Effector CD4-positive, alpha-beta T cell (primary cell): Measurements from ENCODE around the gene BAX.

ENCODE experiments used
- DNase-seq: peaks from one replicate; pipeline ENCODE4 v3.0.0-alpha.2; 2020

BAX gene

GRCh38 chr19:48988860-48989259, 34.2 kb downstream of the BAX start:
- DNase-seq, result no peak

- DNase-seq, result no peak
These were observed 35.1 kb downstream of the BAX start for GRCh38 chr19:48989701-48990291.

- DNase-seq, result no peak
These were observed 35.7 kb downstream of the BAX start for GRCh38 chr19:48990400-48990799.

GRCh38 chr19:48991011-48991609, 36.4 kb downstream of the BAX start:
- DNase-seq, result no peak

- no peak for DNase-seq
These were observed 37.4 kb downstream of the BAX start for GRCh38 chr19:48991873-48992580.

- DNase-seq, result peak; percentile 11
These were observed 38.0 kb downstream of the BAX start for GRCh38 chr19:48992581-48993174.

- DNase-seq, result peak; percentile 99
These were observed 38.7 kb downstream of the BAX start, which contains the start of the genes GYS1 and RUVBL2 for GRCh38 chr19:48993175-48994034. Gene GYS1, minus strand, starts transcription at chr19:48993309. Its CDS starts 197 bp downstream, at chr19:48993112. Gene RUVBL2, plus strand, starts transcription at chr19:48993887. Its CDS starts 25 bp downstream, at chr19:48993912.

GRCh38 chr19:48994035-48994386, 39.3 kb downstream of the BAX start:
- no peak for DNase-seq

- DNase-seq, result peak; percentile 34
These were observed 43.3 kb downstream of the BAX start for GRCh38 chr19:48997972-48998371.

GRCh38 chr19:48999481-49000325, 45.0 kb downstream of the BAX start:
- DNase-seq, result peak; percentile 60

GRCh38 chr19:49004133-49004532, 49.5 kb downstream of the BAX start:
- no peak for DNase-seq

GRCh38 chr19:49004964-49005614, 50.4 kb downstream of the BAX start:
- no peak for DNase-seq

- DNase-seq, result no peak
These were observed 52.2 kb downstream of the BAX start for GRCh38 chr19:49006905-49007304.

GRCh38 chr19:49009828-49010227, 55.2 kb downstream of the BAX start:
- DNase-seq, result no peak

GRCh38 chr19:49010453-49010852, 55.8 kb downstream of the BAX start:
- no peak for DNase-seq

GRCh38 chr19:49011194-49011593, 56.5 kb downstream of the BAX start:
- no peak for DNase-seq
